Activated CD4-positive, alpha-beta T cell treated with anti-CD3 and anti-CD28 coated beads for 48 hours (primary cell): Measurements from ENCODE around the gene TMED5.
"Not testable (repeated sequence)": the region's sequence is repeated elsewhere in the genome, so short reads cannot be mapped to it uniquely, and the experiment has no call there.

Source experiments
- DNase-seq: peaks from one replicate; pipeline ENCODE4 v3.0.0-alpha.2; 2020

The TMED5 gene

GRCh38 chr1:93171549-93172034 is 8.6 kb downstream of the TMED5 start:
- DNase-seq, result no peak

GRCh38 chr1:93170141-93170678 is 10.0 kb downstream of the TMED5 start:
- not testable (repeated sequence) for DNase-seq

GRCh38 chr1:93167006-93167405 is 13.2 kb downstream of the TMED5 start:
- no peak for DNase-seq

DNA sequence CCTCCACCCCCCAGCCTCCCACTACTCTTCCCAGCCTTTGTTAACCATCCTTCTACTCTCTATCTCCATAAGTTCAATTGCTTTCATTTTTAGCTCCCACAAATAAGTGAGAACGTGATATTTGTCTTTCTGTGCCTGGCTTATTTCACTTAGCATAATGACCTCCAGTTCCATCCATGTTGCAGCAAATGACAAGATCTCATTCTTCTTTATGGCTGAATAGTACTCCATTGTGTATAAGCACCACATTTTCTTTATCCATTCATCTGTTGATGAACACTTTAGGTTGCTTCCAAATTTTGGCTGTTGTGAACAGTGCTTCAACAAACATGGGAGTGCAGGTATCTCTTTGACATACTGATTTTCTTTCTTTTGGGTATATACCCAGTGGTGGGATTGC is 14.3 kb downstream of the TMED5 start:
- not testable (repeated sequence) for DNase-seq

- DNase-seq, result no peak
Measured at GRCh38 chr1:93164816-93165215, 15.4 kb downstream of the TMED5 start.

DNA sequence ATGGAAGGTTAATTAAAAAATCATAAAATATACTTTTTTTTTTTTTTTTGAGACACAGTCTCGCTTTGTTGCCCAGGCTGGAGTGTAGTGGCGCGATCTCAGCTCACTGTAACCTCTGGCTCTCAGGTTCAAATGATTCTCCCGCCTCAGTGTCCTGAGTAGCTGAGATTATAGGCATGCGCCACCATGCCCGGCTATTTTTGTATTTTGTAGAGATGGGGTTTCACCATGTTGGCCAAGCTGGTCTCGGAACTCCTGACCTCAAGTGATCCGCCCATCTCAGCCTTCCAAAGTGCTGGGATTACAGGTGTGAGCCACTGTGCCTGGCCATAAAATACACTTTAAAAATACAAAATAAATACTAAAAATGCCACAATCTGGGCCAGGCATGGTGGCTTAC is 16.9 kb downstream of the TMED5 start:
- DNase-seq, result not testable (repeated sequence)

- DNase-seq, result no peak
Measured at GRCh38 chr1:93159337-93159736, 20.9 kb downstream of the TMED5 start.

DNA sequence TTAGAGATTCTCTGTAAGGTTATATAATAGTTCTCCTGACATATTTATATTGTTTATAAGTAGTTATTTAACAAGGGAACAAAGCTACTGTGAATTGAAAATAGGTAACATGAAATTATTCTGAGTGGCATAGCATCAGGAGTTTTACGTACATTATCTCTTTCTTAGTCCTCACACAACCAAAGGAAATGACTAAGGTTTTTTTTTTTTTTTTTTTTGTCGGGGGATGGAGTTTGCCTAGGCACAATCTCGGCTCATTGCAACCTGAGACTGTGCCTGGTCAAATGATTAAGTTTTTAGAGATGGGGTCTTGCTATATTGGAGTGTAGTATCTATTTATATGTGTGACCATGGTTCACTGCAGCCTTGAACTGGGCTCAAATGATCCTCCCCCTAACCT is 24.9 kb downstream of the TMED5 start:
- no peak for DNase-seq

DNA sequence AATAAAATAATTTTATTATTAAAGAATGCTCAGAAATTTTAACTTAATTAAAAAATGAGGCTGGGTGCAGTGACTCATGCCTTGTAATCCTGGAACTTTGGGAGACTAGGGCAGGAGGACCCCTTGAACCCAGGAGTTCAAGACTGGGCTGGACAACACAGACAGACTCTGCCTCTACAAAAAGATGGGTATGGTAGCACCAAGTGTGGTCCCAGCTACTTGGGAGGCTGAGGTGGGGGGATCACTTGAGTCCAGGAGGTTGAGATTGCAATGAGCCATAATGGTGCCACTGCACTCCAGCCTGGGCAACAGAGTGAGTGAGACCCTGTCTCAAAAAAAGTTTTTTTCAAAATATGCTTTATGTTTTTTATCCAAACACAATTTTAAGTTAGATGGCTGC is 25.3 kb downstream of the TMED5 start:
- DNase-seq, result no peak

- no peak for DNase-seq
Measured at GRCh38 chr1:93152835-93153234, 27.4 kb downstream of the TMED5 start.

DNA sequence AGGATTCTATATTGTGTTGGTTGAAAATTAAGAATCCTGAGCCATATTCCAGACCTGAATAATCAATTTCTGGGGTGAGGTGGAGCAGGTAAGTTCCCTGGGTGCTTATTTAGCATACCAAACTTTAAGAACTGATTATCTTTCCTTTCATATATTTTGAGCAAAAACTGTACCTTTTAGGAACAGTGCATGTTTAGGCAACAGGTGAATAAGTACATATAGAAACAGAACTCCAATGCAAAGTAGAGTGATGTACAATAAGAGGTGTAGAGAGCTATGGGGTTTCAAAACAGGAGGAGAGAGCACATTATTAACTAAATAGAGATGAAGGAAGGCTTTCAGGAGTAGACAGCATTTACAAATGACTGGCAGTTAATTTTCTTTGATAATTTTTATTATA is 28.7 kb downstream of the TMED5 start:
- no peak for DNase-seq

- DNase-seq, result no peak
Measured at GRCh38 chr1:93150729-93151128, 29.5 kb downstream of the TMED5 start.

DNA sequence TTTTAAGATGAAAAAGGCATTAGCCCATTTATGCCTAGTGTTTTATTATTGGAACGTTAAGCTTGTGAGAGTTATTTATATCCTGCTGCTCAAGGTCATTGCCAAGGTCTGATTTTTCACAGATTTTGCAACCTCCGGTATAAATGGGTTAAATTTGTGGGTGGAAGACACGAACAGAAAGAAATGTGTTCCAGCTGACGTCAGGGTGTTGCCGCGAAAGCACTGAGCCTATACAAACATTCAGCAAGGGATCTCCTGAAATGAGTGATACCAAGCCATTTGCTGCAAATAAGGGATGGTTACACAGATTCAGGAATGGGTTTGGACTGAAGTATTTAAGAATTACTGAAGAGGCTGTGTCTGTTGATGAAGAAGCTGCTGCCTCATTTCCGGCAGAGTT is 32.2 kb downstream of the TMED5 start:
- no peak for DNase-seq

DNA sequence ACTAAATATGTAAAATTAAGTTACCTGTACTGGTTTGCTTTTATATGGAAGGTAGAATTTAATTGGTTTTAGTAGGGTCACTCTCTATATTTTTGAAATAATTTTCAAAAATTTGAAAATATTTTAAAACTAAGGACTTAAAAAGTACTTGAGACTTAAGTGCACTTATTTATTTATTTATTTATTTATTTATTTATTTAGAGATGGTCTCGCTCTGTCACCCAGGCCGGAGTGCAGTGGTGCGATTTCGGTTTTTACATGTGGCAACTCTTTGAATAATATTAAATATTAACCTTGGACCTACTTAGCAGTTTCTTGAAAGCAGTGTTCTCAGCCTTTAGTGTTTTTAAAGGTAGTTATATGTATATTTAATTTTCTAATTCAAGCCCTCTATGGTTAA is 36.4 kb downstream of the TMED5 start:
- DNase-seq, result no peak

DNA sequence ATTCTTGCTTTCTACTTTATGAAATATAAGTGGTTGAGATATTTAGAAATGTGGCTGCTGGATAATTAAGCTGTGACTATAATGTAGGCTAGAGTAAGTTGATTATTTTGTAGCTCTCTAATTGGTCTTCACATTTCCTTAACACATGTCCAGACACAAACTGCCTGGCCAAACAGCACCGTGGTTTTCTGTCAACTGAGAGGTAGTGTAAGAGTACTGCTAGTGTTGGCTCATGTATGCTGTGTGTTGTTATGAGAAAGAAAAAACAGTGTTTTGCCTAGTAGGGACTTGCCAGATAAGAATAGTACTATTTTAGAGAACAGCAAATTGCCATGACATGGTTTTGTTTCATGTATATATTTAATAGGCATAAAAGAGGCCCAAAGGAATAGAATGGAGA is 37.1 kb downstream of the TMED5 start:
- no peak for DNase-seq

DNA sequence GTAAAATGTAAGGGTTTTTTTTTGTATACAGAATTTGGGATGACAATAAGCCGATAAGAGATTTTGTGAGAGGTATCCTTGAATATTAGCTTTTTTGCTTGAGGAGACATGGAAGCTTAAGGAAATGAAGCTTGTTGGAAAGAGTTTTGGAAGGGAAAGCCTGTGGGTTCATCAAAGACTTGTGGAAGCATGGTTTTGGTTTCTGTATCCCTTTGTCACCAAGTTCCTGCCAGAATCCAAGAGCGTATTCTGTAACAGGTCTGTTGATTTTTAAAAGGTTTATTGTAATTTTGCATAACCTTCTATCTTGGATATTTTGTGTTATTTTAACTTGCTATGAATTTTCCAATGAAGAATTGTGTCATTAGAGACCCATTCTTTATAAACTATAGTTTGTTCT is 38.1 kb downstream of the TMED5 start:
- no peak for DNase-seq

- no peak for DNase-seq
Measured at GRCh38 chr1:93140106-93140505, 40.1 kb downstream of the TMED5 start.

- DNase-seq, result no peak
Measured at GRCh38 chr1:93137604-93138292, 42.5 kb downstream of the TMED5 start.

- DNase-seq, result no peak
Measured at GRCh38 chr1:93136445-93136844, 43.8 kb downstream of the TMED5 start.

GRCh38 chr1:93132638-93133037 is 47.6 kb downstream of the TMED5 start:
- no peak for DNase-seq

DNA sequence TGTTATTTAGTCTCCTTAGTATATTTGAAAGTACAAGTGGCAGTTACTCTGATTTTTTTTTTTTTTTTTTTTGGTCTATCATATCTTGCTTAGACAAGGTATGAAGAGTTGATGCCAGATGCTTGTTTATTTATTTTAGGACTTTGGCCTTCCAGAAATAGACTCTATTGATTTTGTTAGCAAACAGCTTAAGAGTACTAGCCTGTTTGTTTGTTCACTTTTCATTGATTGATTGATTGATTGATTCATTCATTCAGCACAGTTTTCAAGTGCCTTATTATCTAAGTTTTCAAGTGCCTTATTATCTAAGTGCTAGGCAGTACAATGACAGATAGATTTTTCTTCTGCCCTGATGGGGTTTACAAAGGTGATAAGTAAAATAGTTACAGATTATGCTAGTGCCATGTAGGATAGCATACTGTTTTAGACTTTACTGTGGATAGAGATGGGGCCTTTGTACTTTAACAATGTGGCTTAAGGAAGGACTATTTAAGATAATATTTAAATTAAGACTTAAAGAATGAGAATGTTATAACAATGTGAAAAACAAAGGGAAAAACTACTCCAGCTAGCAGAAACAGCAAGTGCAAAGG is 50.6 kb downstream of the TMED5 start:
- no peak for DNase-seq

DNA sequence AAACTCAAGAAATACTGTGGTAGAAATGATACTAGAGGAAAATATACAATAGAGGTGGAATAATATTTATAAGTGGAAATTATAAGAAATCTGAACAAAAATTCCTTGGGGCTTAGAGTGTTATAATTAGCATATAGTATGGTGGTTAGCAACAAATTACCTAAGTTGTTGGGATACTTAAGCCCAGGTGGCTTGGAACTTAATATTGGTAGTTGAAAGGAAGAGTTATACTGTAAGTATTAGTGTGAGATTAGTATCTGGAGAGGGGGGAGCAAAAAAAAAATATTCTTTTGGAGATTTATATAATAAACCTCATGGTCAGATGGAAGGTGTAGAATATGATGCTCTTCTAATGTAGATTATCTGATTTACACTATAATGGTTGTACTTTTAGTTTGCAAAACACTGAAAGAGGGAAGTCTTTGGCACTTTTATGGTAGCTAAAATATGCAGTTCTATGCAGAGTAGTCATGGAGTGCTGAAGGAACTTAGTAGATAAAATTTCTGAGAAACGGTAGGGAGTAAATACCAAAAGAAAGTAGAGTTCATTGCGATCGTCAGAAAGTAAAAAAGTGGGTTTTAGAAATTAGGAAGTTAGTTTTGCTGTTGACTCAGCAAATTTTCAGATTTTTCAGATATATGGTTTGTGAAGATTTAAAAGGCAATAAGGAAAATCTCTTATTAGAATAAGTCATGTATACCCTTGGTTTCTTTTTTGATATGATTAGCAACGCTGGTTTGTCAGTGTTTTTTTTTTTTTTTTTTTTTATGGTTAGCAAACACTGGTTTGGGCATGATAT is 55.5 kb downstream of the TMED5 start:
- no peak for DNase-seq

DNA sequence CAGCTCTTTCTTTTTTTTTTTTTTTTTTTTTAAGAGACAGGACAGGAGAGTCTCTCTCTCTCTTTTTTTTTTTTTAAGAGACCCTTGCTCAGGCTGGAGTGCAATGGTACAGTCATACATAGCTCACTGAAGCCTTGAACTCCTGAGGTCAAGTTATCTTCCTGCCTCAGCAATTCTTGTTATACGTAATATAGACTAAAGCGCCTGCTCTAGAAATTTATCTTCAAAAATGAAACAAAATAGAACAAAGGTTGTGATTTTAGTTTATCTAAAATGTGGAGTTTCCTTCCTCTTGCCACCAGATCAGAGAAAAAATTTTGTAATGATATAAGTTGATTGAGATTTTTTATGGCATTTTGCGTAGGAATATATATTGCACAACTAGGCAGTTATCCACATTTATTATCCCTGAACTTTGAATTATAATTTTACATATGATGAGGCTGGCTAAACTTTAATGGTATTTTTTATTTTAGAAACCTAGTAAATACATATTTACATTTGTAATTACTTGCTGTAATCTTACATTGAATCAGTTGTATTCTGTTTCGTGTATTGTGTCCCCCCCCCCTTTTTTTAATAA is 56.9 kb downstream of the TMED5 start:
- no peak for DNase-seq
